ENCODE measurements around the gene OCA2.
"Not testable (repeated sequence)": the region's sequence is repeated elsewhere in the genome, so short reads cannot be mapped to it uniquely, and the experiment has no call there.

Gene OCA2

DNA sequence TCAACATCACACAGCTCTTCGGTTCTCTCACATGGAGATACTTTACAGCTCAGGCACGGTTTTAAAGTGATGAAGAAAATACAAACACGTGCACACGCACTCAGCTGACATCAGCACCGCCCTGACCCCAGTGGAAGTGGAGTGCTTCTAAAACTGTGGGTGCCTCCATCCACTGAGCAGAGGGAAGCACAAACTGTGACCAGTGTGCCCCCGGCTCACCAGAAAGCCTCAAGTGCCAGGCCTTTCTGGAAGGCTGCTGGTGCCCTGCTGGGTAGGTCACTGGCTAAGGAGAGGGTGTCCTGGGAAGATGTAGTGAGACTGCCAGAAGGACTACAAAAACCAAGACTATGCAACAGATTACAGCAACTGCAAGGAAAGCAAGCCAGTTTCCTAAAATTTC is 78.5 kb downstream of the OCA2 start:
- no peak for DNase-seq

DNA sequence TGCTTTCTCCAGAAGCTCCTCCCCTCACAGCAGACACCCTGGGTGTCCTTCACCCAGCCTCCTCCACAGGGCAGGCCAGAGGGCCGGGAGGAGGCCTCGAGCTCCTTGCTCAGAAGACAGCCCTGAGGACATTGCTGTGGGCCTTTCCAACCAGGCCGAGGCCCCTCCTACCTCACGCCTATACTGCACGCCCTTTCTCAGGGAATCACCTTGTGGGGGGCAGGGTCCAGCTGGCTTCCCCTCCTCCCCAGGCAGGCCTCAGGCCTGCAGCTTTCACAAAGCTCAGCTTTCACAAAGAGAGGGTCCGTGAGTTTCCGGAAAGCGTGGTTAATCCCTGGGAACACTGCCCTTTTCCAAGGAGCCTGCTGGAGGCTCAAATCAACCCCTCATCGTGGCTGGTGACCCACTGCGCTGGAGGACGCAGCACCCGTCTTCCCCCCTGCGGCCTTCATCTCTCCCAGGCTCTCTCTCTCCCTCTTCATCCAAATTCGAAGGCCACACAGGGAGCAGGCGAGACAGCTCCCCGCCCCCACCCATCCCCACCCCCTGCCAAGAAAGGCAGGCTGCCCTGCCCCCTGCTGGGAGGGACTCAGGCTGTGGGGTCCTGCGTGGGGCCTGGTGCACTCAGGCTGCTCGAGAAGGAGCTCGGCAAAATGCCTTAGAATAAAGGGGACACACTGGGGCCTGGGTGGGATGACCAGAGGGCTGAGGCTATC is 79.4 kb downstream of the OCA2 start:
- no peak for DNase-seq

DNA sequence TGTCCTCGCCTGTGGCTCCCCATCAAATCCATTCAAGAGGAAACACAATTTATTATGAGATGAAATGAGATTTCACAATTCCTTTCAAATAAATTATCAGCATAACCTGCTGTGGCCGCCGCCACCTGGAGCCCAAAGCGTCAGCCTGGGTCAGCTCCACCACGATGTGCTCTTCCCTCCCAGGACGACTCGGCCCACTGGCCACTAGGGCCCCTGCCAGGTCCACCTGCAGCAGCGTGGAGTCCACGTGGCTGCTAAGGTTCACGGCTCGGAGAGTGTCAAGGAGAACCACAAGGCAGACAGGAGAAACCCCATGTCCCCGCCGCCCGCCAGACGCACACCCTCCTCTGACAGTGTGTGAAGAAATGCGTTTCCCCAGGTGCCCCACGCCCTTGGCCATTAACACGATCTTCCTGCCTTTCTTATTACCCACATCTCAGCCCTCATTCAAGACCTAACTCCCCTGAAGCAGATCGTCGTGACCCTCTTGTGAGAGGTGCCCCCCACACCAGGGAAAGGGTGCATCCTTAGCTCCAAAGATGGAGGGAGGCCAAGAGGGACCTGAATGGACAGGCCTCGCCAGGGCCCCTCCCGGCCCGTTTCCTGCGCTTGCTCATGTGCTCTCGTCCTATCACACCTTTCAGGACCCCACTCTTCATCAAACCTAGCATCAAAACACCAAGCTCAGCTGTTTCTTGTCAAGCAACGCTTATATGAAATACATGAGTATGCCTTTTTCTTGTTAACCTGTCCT is 80.6 kb downstream of the OCA2 start:
- no peak for DNase-seq

DNA sequence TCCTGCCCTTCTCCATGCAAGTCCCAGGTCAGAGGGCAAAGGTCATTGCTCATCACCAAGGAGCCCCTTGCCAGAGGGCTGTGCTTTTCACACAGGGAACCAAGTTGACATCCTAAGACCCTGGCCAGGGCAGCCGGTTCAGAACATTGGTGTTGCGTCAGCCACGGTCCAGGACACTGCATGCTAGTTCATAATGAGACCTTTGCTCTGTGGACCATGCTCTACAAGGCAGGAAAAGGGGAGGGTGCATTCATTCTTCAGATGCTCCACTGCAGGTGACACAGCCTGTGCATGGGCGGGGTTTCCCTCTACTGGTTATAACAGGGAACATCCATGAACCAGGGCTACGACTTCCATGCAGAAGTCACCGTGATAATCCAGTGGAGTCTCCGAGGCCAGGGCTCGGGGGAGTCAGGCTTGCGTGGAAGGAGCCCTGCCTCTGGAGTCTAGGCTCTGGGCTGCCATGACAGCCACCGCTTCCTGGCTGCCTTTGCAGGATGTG is 81.6 kb downstream of the OCA2 start:
- DNase-seq: no peak

DNA sequence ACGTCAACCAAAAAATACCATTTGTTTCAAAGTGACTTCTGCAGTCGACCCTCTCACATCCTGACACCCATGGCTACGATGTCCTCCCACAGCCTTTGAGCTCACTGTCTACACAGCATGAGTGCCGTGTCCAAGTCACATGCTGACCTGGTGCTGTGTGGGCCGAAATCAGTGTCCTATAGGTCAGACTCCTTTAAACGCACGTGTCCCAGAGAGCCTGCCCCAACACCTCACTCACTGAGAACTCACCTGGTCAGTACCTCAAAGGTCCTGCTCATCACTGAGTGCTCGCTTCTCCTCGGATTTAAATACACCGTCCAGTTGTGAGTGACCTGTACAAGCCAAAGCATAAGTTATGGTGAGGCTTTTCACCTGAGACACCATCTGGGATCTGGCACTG is 83.3 kb downstream of the OCA2 start:
- DNase-seq: no peak

DNA sequence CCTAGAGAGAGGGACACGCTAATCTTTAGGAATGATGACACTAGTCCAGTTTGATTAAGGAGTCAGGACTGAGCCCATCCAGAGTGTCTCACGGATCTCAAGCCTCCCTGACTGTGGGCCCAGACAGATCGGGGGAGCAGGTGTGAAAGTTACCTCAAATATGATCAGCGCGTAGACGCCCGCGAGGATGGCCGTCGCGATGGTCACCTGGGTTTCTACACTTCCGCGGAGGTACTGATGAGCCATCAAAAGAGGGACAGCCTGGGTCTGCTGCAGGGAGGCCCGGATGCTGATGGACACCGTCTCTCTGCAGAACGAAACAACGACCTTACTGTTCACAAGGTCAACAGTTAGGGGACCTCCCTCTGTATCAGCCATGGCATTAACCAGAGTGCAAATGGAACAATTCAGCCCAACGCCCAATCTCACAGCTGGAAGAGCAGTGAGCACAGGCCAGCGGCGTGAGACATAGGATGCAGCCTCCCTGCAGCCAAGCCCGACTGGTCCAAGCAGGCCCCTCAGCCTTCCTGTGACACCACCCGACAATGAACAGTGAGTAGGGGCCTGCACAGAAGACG is 84.4 kb downstream of the OCA2 start:
- DNase-seq: no peak

DNA sequence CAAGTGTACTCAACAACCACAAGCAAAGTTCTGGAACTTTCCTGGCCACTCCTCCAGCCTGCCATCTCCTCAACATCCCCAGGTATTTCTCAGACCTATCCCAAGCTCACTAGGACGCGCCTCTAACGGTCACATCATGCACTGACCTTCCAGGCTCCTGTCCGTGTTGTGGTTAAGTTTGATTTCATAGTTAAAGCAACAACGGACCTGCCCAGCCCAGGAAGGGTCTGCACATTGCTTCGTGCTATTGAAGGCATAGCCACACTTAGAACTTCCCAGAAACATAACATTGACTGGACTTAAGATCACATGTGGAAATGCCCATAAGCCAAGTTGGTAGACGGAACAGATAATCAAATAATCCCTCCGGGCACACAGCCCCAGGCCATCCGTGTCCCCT is 85.1 kb downstream of the OCA2 start:
- no peak for DNase-seq

DNA sequence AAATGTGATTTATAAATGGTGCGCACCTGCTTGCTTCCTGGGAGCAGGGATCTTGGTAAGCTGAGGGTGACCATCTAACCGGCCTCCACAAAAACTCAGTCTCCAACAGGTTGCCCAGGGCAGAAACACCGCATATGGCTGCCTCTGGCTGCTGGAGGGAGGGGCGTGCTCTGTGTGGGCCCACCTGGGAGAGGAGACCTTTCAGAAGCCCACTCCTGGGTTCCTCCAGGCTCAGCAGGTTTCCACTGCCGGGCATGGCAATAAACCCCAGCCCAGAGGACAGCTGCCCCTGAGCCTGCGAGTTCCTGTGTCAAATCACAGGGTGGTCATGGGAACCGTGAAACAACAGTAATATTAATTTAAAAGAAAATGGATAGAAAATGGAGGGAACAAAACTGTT is 85.6 kb downstream of the OCA2 start:
- DNase-seq: no peak

DNA sequence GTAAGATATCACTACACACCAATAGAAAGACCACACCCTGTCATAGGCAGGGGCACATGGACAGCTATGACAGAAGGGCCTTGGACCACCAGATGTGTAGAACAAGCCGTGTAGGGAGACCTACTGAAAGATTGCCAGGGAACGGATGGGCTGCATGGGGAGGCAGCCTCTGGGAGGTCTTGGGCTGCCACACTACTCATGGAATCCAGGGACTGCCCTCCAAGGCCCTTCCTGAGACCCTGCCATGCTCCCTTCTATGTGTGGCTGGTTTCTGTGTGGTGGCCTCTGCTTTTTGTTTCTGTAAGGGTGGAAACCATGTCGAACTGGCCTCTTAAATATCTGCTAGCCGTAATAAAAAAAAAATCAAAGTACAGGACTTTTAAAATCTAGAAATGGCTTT is 86.9 kb downstream of the OCA2 start:
- DNase-seq: no peak

DNA sequence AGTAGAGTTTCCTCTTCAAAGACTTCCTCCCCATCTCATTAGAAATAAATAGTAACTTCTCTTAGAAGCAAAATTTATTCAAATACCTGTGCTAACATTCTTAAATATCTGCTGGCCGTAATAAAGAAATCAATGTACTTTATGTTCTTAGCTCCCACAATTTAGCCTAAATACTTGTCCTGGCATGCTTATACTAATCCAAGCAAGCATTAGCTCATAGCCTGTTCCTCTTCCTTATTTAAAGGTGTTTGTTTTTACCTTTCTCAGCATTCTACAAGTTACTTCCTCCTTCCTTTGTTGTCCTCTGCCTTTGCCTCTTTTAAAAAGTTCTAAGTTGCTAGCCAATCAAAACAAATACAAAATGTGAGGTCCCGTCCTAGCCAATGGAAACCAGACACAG is 90.9 kb downstream of the OCA2 start:
- DNase-seq: not testable (repeated sequence)

DNA sequence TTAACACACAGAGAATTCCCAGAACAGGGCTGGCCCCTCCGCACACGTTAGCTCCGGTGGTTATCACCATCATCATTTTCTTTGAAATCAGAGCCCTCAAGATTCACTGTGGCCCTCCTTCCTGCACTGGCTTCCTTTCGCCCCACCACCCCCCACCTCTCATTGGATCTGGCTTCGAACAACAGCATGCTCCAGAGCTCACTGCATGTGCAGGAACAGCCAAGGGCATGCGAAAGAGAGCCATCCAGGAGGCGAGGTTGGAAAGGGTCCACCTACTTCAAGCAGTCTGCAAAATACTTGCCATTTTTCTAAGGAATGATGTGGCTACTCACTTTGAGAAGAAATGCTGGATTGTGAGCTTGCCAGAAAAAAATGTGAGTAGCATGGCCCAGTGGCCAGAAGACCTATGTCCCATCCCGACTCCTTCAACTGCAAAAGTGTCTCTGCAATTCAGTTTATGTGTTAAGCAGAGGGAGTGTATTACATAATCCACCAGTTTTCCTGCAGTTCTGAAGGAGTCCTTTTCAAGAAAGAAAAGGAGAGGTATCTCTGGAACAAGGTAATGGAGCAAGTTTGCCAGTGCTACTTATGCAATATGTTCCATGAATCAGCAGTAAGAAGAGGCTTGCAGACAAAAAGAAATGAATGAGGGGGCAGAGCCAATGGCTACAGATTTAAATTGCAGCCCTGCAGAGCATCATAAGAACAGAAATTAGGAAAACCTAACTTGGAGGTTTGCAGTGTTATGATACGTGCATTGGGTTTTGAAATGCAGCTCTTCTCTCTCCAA is 92.8 kb downstream of the OCA2 start:
- no peak for DNase-seq

DNA sequence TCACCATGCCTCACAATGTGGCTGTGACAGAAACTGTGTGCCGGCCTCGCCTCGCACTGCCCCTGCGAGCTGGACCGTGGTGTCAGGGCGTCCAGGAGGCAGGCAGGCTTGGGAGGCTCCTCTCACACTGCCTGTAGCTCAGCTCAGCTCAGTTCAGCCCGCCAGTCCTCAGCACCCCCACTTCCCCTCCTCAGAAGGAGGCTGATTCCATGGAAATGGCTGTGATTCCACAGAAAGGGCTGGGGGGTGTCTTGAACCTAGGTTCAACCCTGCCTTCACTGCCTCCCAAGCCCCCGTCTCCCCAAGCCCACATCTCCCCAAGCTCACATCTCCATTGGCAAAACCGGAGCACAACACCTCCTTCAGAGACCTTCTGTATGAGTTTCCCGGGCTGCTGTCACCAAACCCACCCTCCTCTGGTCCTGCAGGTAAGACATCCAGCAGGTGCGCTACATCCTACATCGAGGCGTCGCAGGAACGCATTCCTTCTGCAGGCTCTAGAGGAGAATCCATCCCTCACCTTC is 94.0 kb downstream of the OCA2 start:
- DNase-seq: no peak

DNA sequence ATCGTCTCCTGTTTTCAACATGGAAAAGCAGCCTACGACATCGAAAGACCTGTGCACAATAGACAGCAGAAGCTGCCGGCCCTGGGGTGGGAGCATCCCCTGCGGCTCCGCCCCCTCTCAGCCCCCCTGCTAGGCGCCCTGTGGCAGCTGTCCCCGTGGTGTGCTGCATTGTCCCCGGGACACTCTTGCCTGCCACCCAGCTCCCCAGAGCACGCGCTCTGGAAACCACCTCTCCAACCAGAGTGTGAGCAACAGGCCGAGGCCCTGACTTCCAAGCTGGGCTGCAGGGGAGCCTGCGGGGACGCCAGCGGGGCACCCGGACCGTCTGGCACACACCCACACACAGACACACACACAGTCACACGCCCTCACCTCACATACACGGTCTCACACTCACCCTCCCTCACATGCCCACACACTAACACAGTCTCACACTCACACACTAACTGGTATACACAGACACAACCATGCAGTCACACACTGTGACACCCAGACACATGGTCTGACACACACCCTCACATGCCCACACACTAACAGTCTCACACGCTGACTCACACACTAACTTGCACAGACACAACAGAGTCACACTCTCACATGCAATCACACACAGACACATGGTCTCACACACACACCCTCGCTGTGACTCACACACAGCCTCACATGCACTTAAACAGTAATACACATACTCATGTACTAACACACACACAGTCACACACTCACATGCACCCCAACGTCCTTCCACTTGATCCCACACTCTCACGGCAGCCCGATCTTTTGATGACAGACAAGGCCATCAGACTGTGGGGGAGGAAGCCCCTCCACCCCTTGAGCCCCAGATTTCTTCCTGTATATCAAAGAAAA is 94.7 kb downstream of the OCA2 start:
- no peak for DNase-seq

DNA sequence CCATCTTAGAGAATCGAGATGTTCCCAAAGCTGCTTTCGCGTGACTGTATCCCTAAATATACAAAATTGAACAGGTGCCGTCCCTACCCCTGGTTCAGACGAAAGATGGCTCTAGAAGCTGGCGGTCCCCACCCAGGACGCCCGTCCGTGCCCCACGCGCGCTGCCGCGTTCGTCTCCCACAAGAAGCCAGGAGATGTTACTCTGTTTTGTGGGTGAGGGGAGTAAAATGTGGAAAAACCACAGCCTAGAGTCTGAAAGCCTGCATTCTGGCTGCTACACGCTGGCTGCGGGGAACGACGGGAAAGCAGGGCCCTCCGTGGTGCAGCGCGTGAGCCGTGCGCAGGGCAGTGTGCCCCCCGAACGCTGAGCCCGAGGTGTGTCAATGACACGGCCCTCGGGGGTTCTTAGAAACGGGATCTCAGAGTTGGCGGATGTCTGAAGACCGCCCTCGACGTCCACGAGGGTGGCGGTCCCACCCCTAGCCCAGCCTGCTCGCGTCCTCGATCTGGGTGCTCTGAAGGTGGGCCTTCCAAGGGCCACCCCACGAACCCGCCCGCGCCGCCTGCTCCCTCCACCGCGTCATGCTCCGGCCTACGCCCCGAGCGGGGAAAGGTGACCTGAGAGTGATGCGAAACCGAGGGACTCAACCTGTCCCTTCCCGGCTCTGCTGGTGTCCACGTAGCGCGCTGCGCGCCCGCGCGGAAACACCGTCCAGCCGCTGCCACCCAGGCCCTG is 95.6 kb downstream of the OCA2 start:
- DNase-seq: no peak

DNA sequence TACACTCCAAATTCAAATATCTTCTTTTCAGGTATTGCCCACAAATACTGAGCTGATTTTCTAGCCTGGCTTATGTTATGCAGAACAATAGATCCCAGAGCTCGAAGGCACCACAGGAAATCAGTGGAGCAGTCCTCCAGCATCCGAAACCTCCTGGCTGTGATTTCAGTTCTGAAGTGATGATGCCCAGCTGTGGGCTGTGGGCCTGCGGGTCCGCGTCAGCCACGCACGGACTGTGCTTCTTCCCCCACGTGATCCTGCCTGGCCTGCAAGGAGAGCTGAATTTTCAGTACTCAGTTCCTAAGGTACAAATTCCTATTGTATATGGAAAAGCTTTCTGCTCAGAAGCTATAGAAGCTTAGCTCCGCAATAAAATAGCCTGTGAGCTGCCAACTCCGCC is 96.2 kb downstream of the OCA2 start:
- DNase-seq: no peak

DNA sequence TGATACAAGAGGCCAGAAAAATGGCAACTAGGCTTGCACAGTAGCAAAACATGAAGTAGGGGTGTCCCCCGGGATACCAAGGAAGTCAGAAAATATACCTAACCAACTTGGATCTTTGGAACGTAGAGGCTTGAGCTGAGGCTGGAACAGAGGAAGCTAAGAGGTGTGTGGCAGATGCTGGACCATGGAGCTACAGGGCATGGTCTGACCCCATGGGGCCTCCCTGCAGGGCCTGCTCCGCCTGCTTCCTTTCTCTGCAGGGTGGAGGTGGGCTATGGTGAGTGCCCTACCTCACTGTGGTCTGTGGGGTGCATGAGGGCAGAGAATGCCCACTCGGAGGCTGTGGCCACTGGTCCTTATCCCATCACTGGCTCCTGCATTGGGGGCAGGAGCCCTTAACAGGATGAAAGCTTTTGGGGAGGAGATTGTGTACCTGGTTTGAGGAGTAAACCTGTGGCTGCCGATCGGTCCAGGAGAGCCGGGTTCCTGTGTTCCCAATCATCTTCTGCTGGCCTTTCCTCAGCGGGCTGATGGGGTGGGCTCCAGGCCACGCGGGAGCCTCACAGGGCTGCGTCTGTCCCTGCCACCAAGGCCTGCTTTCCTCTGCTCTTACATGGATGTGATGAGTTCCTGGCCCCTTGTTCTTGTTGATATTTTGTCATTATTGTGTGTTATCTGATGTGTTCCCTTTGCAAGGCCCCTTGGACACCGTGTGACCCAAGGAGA is 96.8 kb downstream of the OCA2 start:
- DNase-seq: no peak

DNA sequence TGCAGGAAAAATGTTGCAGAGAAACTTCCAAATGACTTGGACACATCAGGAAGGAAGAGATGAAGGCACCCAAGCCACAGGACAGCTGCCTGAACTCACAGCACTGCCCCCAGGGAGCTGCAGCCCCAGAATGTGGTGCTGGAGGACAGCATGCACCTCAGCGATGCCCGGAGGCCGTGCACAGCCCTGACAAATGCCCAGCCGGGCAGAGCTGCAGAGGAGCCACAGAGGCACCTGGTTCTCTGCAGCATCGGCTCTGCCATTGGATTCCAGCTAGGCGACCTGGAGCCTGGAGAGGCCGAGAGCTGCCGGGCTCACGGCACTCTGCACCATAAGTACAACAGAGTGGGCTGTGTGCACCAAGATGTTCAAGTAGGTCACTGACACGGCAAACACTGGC is 97.5 kb downstream of the OCA2 start:
- no peak for DNase-seq

DNA sequence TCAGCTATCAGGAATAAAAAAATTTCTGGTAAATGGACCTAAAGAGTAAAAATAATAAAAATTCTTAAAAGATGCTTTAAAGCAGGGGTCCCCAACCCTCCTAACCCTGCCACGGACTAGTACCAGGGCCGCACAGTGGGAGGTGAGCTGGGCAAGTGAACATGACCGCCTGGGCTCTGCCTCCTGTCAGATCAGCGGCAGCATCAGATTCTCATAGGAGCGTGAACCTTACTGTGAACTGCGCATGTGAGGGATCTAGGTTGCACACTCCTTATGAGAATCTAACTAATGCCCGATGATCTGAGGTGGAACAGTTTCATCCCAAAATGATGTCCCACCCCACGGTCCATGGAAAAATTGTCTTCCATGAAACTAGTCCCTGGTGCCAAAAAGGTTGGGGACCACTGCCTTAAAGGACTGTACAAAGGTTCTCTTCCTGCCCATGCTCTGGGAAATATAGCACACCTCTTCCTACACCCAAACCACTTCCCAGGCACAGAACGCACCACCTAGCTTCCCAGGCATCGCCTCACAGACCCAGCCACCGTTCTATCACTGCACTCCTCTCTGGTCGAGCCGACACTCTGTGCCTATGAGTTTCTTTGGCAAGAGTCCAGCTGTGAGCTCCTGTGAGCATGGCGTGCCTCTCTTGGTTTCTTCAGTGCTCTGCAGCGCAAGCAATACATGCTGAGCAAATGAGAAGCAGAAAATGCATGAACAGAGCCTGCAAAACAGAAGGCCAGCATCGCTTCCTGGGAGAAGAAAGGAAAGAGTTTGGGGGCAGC is 104.9 kb downstream of the OCA2 start:
- DNase-seq: no peak

DNA sequence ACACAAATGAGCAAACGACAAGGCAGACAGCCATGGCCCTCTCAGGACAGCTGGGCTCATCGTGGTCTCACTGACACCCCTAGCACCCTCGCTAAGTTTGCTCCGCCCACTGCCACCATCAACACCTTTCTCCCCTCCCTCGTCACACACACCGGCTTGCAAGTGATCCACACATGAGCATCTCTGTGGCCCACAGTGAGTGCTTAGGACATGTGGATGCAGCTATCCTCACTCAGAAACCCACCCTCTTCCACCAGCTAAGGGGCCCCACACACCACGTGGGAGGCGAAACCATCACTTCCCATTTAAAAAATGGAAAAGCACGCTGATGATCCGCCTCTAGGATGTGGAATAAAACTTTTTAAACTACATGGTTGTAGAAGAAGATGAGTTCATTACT is 105.6 kb downstream of the OCA2 start:
- no peak for DNase-seq
